ENCODE data around the gene FUT9.

DNA sequence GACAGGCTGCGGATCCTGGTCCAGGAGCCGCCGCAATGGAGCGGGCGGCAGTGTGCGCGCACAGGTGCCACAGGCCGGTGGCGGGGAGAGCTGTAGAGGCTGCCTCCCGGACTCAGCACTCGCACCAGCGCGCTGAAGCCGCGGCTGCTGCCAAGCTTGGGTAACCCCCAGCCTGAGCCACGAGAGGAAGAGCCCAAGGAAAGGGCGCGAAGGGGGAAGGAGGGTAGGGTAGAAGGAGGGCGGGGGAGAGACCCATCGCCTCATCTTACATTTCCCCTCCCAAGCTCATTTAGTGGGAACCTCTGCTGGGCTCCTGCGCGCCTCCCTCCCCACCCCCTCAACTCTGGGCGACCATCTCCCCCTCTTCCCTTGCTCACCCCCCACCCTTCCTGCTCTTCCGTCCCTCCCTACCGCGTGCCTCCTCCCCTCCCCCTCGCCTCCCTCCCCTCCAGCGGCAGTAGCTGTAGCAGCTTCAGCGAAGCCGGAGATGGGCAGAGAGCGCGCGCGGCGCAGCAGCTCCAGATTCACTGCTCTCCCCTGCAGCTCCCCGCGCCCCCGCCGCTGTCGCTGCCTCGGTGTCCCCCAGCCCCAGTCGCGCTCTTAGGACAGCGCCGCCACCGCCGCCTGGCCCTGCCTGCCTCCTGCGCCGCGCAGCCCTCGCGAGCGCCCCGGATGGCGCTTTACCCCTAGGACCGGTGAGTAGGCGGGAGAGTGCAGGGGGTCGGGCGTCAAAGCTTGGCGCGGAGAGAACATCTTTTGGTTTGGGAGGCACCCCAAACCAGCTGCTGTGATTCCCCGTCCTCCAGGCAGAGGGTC is at the start of gene FUT9:
- TF ChIP-seq, protein P1, sequence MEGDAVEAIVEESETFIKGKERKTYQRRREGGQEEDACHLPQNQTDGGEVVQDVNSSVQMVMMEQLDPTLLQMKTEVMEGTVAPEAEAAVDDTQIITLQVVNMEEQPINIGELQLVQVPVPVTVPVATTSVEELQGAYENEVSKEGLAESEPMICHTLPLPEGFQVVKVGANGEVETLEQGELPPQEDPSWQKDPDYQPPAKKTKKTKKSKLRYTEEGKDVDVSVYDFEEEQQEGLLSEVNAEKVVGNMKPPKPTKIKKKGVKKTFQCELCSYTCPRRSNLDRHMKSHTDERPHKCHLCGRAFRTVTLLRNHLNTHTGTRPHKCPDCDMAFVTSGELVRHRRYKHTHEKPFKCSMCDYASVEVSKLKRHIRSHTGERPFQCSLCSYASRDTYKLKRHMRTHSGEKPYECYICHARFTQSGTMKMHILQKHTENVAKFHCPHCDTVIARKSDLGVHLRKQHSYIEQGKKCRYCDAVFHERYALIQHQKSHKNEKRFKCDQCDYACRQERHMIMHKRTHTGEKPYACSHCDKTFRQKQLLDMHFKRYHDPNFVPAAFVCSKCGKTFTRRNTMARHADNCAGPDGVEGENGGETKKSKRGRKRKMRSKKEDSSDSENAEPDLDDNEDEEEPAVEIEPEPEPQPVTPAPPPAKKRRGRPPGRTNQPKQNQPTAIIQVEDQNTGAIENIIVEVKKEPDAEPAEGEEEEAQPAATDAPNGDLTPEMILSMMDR (IDR thresholded peaks at IDR 0.05) = no peak
- TF ChIP-seq POLR2A (IDR thresholded peaks at IDR 0.05) = no peak
